H9 (cell line): Measurements from ENCODE around the gene HEG1. TPM values are rescaled to one million over a fixed set of nuclear protein-coding genes. Genes with fewer than 3 reads are reported as not detected.

Experiments used
- DNase-seq: peaks from one replicate; pipeline ENCODE4 v3.0.0-alpha.2; 2017
- H2AFZ ChIP-seq: one replicate; pipeline ENCODE4 v1.6.1; 2013; ENCODE audit warnings: mild to moderate bottlenecking, low read length, control low read depth, moderate library complexity
- H2AK5ac ChIP-seq: 2 replicates; pipeline ENCODE4 v1.6.1; 2013; ENCODE audit warnings: low read length, control low read depth, mixed read lengths; ENCODE audit not compliant: insufficient read length
- H2BK120ac ChIP-seq: one replicate; pipeline ENCODE4 v1.6.1; 2013; ENCODE audit warnings: low read depth, mild to moderate bottlenecking, low read length, control low read depth, inconsistent platforms; ENCODE audit not compliant: poor library complexity, severe bottlenecking
- H2BK12ac ChIP-seq: 2 replicates; pipeline ENCODE4 v1.6.1; 2013; ENCODE audit warnings: low read length, control low read depth, mixed read lengths, low read depth; ENCODE audit not compliant: insufficient read length
- H2BK15ac ChIP-seq: 2 replicates; pipeline ENCODE4 v1.6.1; 2013; ENCODE audit warnings: low read depth, low read length, control low read depth
- H2BK20ac ChIP-seq: one replicate; pipeline ENCODE4 v1.6.1; 2013; ENCODE audit warnings: low read depth, mild to moderate bottlenecking, low read length, control low read depth, inconsistent platforms; ENCODE audit not compliant: poor library complexity, severe bottlenecking
- H2BK5ac ChIP-seq: 2 replicates; pipeline ENCODE4 v1.6.1; 2013; ENCODE audit warnings: low read length, control low read depth, mixed read lengths; ENCODE audit not compliant: insufficient read length
- H3K14ac ChIP-seq: 2 replicates; pipeline ENCODE4 v1.6.1; 2013; ENCODE audit warnings: low read length, control low read depth; ENCODE audit not compliant: insufficient read depth
- H3K18ac ChIP-seq: 2 replicates; pipeline ENCODE4 v1.6.1; 2013; ENCODE audit warnings: low read depth, mild to moderate bottlenecking, mixed read lengths, low read length, control low read depth; ENCODE audit not compliant: insufficient read length
- H3K23ac ChIP-seq: 2 replicates; pipeline ENCODE4 v1.6.1; 2013; ENCODE audit warnings: low read length, control low read depth, mixed read lengths, low read depth; ENCODE audit not compliant: insufficient read length
- H3K23me2 ChIP-seq: 2 replicates; pipeline ENCODE4 v1.6.1; 2013; ENCODE audit warnings: low read depth, mild to moderate bottlenecking, mixed read lengths, low read length, control low read depth; ENCODE audit not compliant: insufficient read length, poor library complexity, severe bottlenecking
- H3K27ac ChIP-seq: 2 replicates; pipeline ENCODE4 v1.5.1; 2013; ENCODE audit warnings: low read length, control low read depth, mixed read lengths, low read depth; ENCODE audit not compliant: insufficient read length
- H3K27me3 ChIP-seq: 2 replicates; pipeline ENCODE4 v1.6.1; 2013; ENCODE audit warnings: low read length, control low read depth, inconsistent platforms; ENCODE audit not compliant: insufficient read depth
- H3K4ac ChIP-seq: 2 replicates; pipeline ENCODE4 v1.6.1; 2013; ENCODE audit warnings: low read depth, mild to moderate bottlenecking, control low read depth, inconsistent platforms, low read length, moderate library complexity
- H3K4me1 ChIP-seq: 2 replicates; pipeline ENCODE4 v1.6.1; 2013; ENCODE audit warnings: low read length, control low read depth, inconsistent platforms; ENCODE audit not compliant: insufficient read depth
- H3K4me2 ChIP-seq: 2 replicates; pipeline ENCODE4 v1.6.1; 2013; ENCODE audit warnings: low read length, control low read depth, mixed read lengths; ENCODE audit not compliant: insufficient read length, insufficient read depth
- H3K56ac ChIP-seq: 2 replicates; pipeline ENCODE4 v1.6.1; 2013; ENCODE audit warnings: low read depth, mild to moderate bottlenecking, mixed read lengths, low read length, control low read depth; ENCODE audit not compliant: insufficient read length
- H3K79me1 ChIP-seq: 2 replicates; pipeline ENCODE4 v1.6.1; 2013; ENCODE audit warnings: low read depth, mild to moderate bottlenecking, moderate library complexity, low read length, control low read depth, inconsistent platforms; ENCODE audit not compliant: insufficient read depth, poor library complexity, severe bottlenecking
- H3K79me2 ChIP-seq: 2 replicates; pipeline ENCODE4 v1.6.1; 2013; ENCODE audit warnings: low read length, control low read depth, inconsistent platforms; ENCODE audit not compliant: insufficient read depth
- H3K9ac ChIP-seq: 2 replicates; pipeline ENCODE4 v1.6.1; 2013; ENCODE audit warnings: low read length, control low read depth, mixed read lengths; ENCODE audit not compliant: insufficient read length; ENCODE audit errors: extremely low read depth
- H3K9me3 ChIP-seq: one replicate; pipeline ENCODE4 v1.6.1; 2013; ENCODE audit warnings: low read depth, low read length, inconsistent platforms; ENCODE audit not compliant: control insufficient read depth
- H3T11ph ChIP-seq: one replicate; pipeline ENCODE4 v1.6.1; 2013; ENCODE audit warnings: mild to moderate bottlenecking, low read length, control low read depth, inconsistent platforms
- H4K20me1 ChIP-seq: one replicate; pipeline ENCODE4 v1.6.1; 2013; ENCODE audit not compliant: control insufficient read depth, insufficient read length, insufficient read depth
- H4K5ac ChIP-seq: 2 replicates; pipeline ENCODE4 v1.6.1; 2013; ENCODE audit warnings: low read depth, mild to moderate bottlenecking, mixed read lengths, low read length, control low read depth; ENCODE audit not compliant: insufficient read length
- H4K8ac ChIP-seq: replicated peaks from 2 replicates; pipeline ENCODE4 v1.6.1; 2013; ENCODE audit warnings: low read length, control low read depth, mixed read lengths, low read depth; ENCODE audit not compliant: insufficient read length
- H4K91ac ChIP-seq: 2 replicates; pipeline ENCODE4 v1.6.1; 2013; ENCODE audit warnings: low read depth, mild to moderate bottlenecking, moderate library complexity, mixed read lengths, low read length, control low read depth; ENCODE audit not compliant: insufficient read length
- H3K27ac Mint-ChIP-seq, 3 experiments: 2 replicates in 2 of 3; 3 replicates in 1 of 3; pipeline ENCODE4 v1.8.0; 2020 to 2021; ENCODE audit warnings: mixed read lengths in 3 of 3, mild to moderate bottlenecking in 1 of 3, moderate library complexity in 1 of 3
- H3K27me3 Mint-ChIP-seq: 2 replicates; pipeline ENCODE4 v1.8.0; 2021; ENCODE audit warnings: low read depth, mild to moderate bottlenecking, moderate library complexity, mixed read lengths
- H3K36me3 Mint-ChIP-seq, 3 experiments: 2 replicates in 2 of 3; 3 replicates in 1 of 3; pipeline ENCODE4 v1.8.0; 2020 to 2021; ENCODE audit warnings: low read depth in 3 of 3, mixed read lengths in 3 of 3; ENCODE audit not compliant: insufficient read depth in 1 of 3
- H3K4me1 Mint-ChIP-seq, 2 experiments: 2 replicates each; pipeline ENCODE4 v1.8.0; 2020; ENCODE audit warnings: mixed read lengths in 2 of 2
- H3K4me3 Mint-ChIP-seq, 2 experiments: 2 replicates in 1 of 2; 3 replicates in 1 of 2; pipeline ENCODE4 v1.8.0; 2020 to 2021; ENCODE audit warnings: mild to moderate bottlenecking in 2 of 2, mixed read lengths in 2 of 2, moderate library complexity in 1 of 2
- H3K9me3 Mint-ChIP-seq, 2 experiments: 2 replicates in 1 of 2; 3 replicates in 1 of 2; pipeline ENCODE4 v1.8.0; 2020; ENCODE audit warnings: mild to moderate bottlenecking in 2 of 2, mixed read lengths in 2 of 2, moderate library complexity in 1 of 2
- CTCF ChIP-seq: fragments of 200-600 bp; sonication (generic); conservative IDR thresholded peaks from 3 replicates; pipeline ENCODE4 v1.8.0; 2021; ENCODE audit warnings: antibody characterized with exemption, mild to moderate bottlenecking
- WGBS: extraction: QIAGEN DNeasy Blood & Tissue Kit; methylation state at CpG from one replicate; pipeline ENCODE4 v1.1.7; 2013; ENCODE audit warnings: missing lambda C conversion rate, low lambda C conversion rate, mixed read lengths; ENCODE audit not compliant: insufficient read length; ENCODE audit errors: extremely low coverage; 5-methylcytosine and 5-hydroxymethylcytosine counted together
- total RNA-seq: library from RNA; stranded (reverse); gene quantifications from 2 replicates; pipeline ENCODE4 v1.2.1, GENCODE V29; 2021

Gene HEG1
- total RNA-seq, 1 experiment from 2014 or later = 10.3 TPM

- H2AFZ ChIP-seq = no peak overlapping the region
- H4K20me1 ChIP-seq = no peaks in the 10 kb centered on the region
- H3T11ph ChIP-seq = no peak overlapping the region
- DNase-seq = no peak
- no peak overlapping the region for H2BK12ac ChIP-seq
- no peaks in the 10 kb centered on the region for H3K23me2 ChIP-seq
- no peaks in the 10 kb centered on the region for H3K27me3 ChIP-seq
- H3K9ac ChIP-seq = no peak overlapping the region
- H3K79me2 ChIP-seq = no peaks in the 10 kb centered on the region
- Mint-ChIP-seq H3K36me3 (peaks cover 2 to 34% (median 11%) of the 10 kb centered on the region in 3 experiments; a peak in 5 of 7 replicates), H3K27ac (no peak overlapping the region), H3K9me3 (no peaks in the 10 kb centered on the region), H3K4me3 (no peak overlapping the region), H3K4me1 (peaks cover 22 to 24% of the 10 kb centered on the region in 2 experiments), H3K27me3 (no peaks in the 10 kb centered on the region)
- no peak overlapping the region for H2BK15ac ChIP-seq
- H2BK5ac ChIP-seq = no peak overlapping the region
- H3K79me1 ChIP-seq = no peaks in the 10 kb centered on the region
- H2AK5ac ChIP-seq = no peak overlapping the region
- H4K8ac ChIP-seq = no peak overlapping the region
- no peaks in the 10 kb centered on the region for H3K9me3 ChIP-seq
- no peak overlapping the region for H3K23ac ChIP-seq
- H3K4me1 ChIP-seq = no peaks in the 10 kb centered on the region
- no peak overlapping the region for H3K56ac ChIP-seq
- WGBS = no CpG with 5 or more reads among the region's 7 CpGs
- no peak overlapping the region for H3K4ac ChIP-seq
- H4K91ac ChIP-seq = no peak overlapping the region
- TF ChIP-seq CTCF = no peak
- no peak overlapping the region for H4K5ac ChIP-seq
- H3K4me2 ChIP-seq = no peak overlapping the region
- H3K18ac ChIP-seq = no peak overlapping the region
- H2BK120ac ChIP-seq = no peak overlapping the region
- H3K27ac ChIP-seq = no peak overlapping the region
- no peak overlapping the region for H3K14ac ChIP-seq
- no peak overlapping the region for H2BK20ac ChIP-seq
Observed at GRCh38 chr3:125003369-125003853, 52.4 kb downstream of the HEG1 start.
